K562 (cell line): ENCODE results near the gene ZBTB7A.

Experiments
- FOSL1 ChIP-seq: fragments of 200-800 bp; sonication (Bioruptor generic); conservative IDR thresholded peaks from 2 replicates; pipeline ENCODE4 v1.6.1; 2016; ENCODE audit warnings: missing genetic modification characterization, missing compliant biosample characterization
- FOXJ3 ChIP-seq: sonication (generic); formaldehyde crosslinking; IDR thresholded peaks from 2 replicates; pipeline ENCODE4 v1.4.0; 2020; ENCODE audit warnings: mild to moderate bottlenecking, missing genetic modification reagents
- GTF2F1 ChIP-seq: IDR thresholded peaks from 2 replicates; pipeline ENCODE4 v1.6.1; 2011; ENCODE audit warnings: low read depth, low read length, improper control_type of control experiment
- JUN ChIP-seq, 2 experiments: sonication (generic) in 1 of 2; formaldehyde crosslinking in 1 of 2; IDR thresholded peaks; 2 replicates each; pipeline versions ENCODE4 v1.6.1 to v1.8.0; 2012 to 2022; ENCODE audit warnings: borderline replicate concordance in 2 of 2, mild to moderate bottlenecking in 2 of 2, improper control_type of control experiment in 1 of 2, low read depth in 1 of 2, low read length in 1 of 2, missing genetic modification reagents in 1 of 2
- JUND ChIP-seq, 2 experiments: IDR thresholded peaks; 2 replicates in 1 of 2; 3 replicates in 1 of 2; pipeline ENCODE4 v1.6.1; 2011; ENCODE audit warnings: borderline replicate concordance in 2 of 2, low read depth in 2 of 2, low read length in 2 of 2, improper control_type of control experiment in 1 of 2, missing biosample characterization in 1 of 2, missing genetic modification characterization in 1 of 2, missing genetic modification reagents in 1 of 2
- POLR2A ChIP-seq: fragments of 450-650 bp; conservative IDR thresholded peaks from 2 replicates; pipeline ENCODE4 v1.6.1; 2016
- POLR2AphosphoS2 ChIP-seq: IDR thresholded peaks from 2 replicates; pipeline ENCODE4 v1.6.1; 2012; ENCODE audit warnings: low read length, improper control_type of control experiment
- SMC3 ChIP-seq: conservative IDR thresholded peaks from 2 replicates; pipeline ENCODE4 v1.6.1; 2011; ENCODE audit warnings: low read depth, low read length, improper control_type of control experiment; ENCODE audit not compliant: insufficient read depth
- SREBF2 ChIP-seq: sonication (generic); formaldehyde crosslinking; IDR thresholded peaks from 2 replicates; pipeline ENCODE4 v1.4.0; 2020; ENCODE audit warnings: mild to moderate bottlenecking, missing genetic modification reagents
- TF ChIP-seq, protein P1 (sequence below): fragments of 450-650 bp; IDR thresholded peaks from 2 replicates; pipeline ENCODE4 v1.6.1; 2016; ENCODE audit warnings: antibody characterized with exemption
- TF ChIP-seq, protein P2 (sequence below): fragments of 450-650 bp; formaldehyde crosslinking; IDR thresholded peaks from 2 replicates; pipeline ENCODE4 v1.4.0; 2020; ENCODE audit warnings: mild to moderate bottlenecking, moderate library complexity
- TF ChIP-seq, protein P3 (sequence below): sonication (generic); formaldehyde crosslinking; IDR thresholded peaks from 2 replicates; pipeline ENCODE4 v1.8.1; 2023; ENCODE audit warnings: mild to moderate bottlenecking, missing genetic modification reagents
- TF ChIP-seq, protein P4 (sequence below), 3 experiments: IDR thresholded peaks in 2 of 3; conservative IDR thresholded peaks in 1 of 3; 2 replicates each; pipeline ENCODE4 v1.5.1; 2011 to 2012; ENCODE audit warnings: low read length in 3 of 3, mild to moderate bottlenecking in 3 of 3, control low read depth in 2 of 3, improper control_type of control experiment in 1 of 3, inconsistent platforms in 1 of 3, low read depth in 1 of 3, mixed read lengths in 1 of 3, moderate library complexity in 1 of 3; ENCODE audit not compliant: insufficient read depth in 2 of 3

DNA sequence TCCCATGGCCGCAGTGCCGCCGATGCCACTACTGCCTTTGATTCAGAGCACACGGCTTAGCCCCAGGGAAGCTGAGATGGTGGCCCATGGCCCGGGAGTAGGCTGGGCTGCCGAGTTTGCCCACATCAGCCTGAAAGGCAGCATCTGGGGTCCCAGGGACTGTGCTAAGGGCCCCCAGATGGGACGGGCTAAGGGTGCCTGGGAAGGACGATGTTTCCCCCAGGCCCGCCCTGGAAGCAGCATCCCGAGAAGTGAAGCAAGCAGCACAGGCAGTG is 34.7 kb upstream of the ZBTB7A start:
- TF ChIP-seq, protein P1, sequence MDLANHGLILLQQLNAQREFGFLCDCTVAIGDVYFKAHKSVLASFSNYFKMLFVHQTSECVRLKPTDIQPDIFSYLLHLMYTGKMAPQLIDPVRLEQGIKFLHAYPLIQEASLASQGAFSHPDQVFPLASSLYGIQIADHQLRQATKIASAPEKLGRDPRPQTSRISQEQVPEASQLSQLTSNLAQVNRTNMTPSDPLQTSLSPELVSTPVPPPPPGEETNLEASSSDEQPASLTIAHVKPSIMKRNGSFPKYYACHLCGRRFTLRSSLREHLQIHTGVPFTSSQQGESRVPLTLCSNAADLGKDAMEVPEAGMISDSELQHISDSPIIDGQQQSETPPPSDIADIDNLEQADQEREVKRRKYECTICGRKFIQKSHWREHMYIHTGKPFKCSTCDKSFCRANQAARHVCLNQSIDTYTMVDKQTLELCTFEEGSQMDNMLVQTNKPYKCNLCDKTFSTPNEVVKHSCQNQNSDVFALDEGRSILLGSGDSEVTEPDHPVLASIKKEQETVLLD: no peak
- TF ChIP-seq FOSL1: no peak
- no peak for TF ChIP-seq POLR2AphosphoS2
- no peak for TF ChIP-seq JUN (IDR thresholded peaks at IDR 0.05; ENCODE audit: borderline replicate concordance, low read depth, low read length)
- no peak for TF ChIP-seq JUN (CRISPR knock-in tag; IDR thresholded peaks at IDR 0.05; ENCODE audit: borderline replicate concordance)
- TF ChIP-seq, protein P2, sequence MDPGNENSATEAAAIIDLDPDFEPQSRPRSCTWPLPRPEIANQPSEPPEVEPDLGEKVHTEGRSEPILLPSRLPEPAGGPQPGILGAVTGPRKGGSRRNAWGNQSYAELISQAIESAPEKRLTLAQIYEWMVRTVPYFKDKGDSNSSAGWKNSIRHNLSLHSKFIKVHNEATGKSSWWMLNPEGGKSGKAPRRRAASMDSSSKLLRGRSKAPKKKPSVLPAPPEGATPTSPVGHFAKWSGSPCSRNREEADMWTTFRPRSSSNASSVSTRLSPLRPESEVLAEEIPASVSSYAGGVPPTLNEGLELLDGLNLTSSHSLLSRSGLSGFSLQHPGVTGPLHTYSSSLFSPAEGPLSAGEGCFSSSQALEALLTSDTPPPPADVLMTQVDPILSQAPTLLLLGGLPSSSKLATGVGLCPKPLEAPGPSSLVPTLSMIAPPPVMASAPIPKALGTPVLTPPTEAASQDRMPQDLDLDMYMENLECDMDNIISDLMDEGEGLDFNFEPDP (CRISPR knock-in tag): no peak
- TF ChIP-seq FOXJ3 (CRISPR knock-in tag): no peak
- TF ChIP-seq SREBF2 (CRISPR knock-in tag): no peak
- TF ChIP-seq, protein P3, sequence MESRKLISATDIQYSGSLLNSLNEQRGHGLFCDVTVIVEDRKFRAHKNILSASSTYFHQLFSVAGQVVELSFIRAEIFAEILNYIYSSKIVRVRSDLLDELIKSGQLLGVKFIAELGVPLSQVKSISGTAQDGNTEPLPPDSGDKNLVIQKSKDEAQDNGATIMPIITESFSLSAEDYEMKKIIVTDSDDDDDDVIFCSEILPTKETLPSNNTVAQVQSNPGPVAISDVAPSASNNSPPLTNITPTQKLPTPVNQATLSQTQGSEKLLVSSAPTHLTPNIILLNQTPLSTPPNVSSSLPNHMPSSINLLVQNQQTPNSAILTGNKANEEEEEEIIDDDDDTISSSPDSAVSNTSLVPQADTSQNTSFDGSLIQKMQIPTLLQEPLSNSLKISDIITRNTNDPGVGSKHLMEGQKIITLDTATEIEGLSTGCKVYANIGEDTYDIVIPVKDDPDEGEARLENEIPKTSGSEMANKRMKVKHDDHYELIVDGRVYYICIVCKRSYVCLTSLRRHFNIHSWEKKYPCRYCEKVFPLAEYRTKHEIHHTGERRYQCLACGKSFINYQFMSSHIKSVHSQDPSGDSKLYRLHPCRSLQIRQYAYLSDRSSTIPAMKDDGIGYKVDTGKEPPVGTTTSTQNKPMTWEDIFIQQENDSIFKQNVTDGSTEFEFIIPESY (CRISPR knock-in tag): no peak
- TF ChIP-seq JUND (IDR thresholded peaks at IDR 0.05; ENCODE audit: borderline replicate concordance, low read depth, low read length): no peak
- no peak for TF ChIP-seq JUND (tag; IDR thresholded peaks at IDR 0.05; ENCODE audit: borderline replicate concordance, low read depth, low read length)
- TF ChIP-seq, protein P4, sequence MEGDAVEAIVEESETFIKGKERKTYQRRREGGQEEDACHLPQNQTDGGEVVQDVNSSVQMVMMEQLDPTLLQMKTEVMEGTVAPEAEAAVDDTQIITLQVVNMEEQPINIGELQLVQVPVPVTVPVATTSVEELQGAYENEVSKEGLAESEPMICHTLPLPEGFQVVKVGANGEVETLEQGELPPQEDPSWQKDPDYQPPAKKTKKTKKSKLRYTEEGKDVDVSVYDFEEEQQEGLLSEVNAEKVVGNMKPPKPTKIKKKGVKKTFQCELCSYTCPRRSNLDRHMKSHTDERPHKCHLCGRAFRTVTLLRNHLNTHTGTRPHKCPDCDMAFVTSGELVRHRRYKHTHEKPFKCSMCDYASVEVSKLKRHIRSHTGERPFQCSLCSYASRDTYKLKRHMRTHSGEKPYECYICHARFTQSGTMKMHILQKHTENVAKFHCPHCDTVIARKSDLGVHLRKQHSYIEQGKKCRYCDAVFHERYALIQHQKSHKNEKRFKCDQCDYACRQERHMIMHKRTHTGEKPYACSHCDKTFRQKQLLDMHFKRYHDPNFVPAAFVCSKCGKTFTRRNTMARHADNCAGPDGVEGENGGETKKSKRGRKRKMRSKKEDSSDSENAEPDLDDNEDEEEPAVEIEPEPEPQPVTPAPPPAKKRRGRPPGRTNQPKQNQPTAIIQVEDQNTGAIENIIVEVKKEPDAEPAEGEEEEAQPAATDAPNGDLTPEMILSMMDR (IDR thresholded peaks at IDR 0.05 in 2 of 3, conservative IDR thresholded peaks at IDR 0.05 in 1 of 3; ENCODE audit: insufficient read depth in 2 of 3, low read depth in 1 of 3, low read length in 3 of 3): no peak
- TF ChIP-seq SMC3: no peak
- TF ChIP-seq GTF2F1: no peak
- no peak for TF ChIP-seq POLR2A
